ENCODE results near the gene VPS37B. TPM values are rescaled to one million over a fixed set of nuclear protein-coding genes. Genes with fewer than 3 reads are reported as not detected.

VPS37B gene
- total RNA-seq, 2 donors from 2014 or later: 64.8 to 73.5 TPM

- intact Hi-C loops (cut with DNase I): no loop called here
- H3K4me1 ChIP-seq: peaks cover 11% of the 10 kb centered on the region
- no peaks in the 10 kb centered on the region for H3K36me3 ChIP-seq
- peak overlapping the region; percentile 77 for H3K27ac ChIP-seq
- H3K9me3 ChIP-seq: no peaks in the 10 kb centered on the region
- TF ChIP-seq CTCF (IDR thresholded peaks at IDR 0.05): no peak
- DNase-seq: peak; percentile 69
- no peaks in the 10 kb centered on the region for H3K27me3 ChIP-seq
- H3K4me3 ChIP-seq: peak overlapping the region; percentile 54
- H3K9ac ChIP-seq (ENCODE audit: low read depth in 2 of 2, low read length in 2 of 2): peak overlapping the region in 1 of 2 donors; percentile 84
Observed at GRCh38 chr12:122837306-122838265, 58.3 kb downstream of the VPS37B start.

GRCh38 chr12:122836027-122836921, 59.6 kb downstream of the VPS37B start:
- DNase-seq: peak; percentile 78
- Histone ChIP-seq H3K9me3 (no peaks in the 10 kb centered on the region), H3K27ac (peak overlapping the region; percentile 77), H3K9ac (ENCODE audit: low read depth in 2 of 2, low read length in 2 of 2) (peak overlapping the region; percentile 77 to 84), H3K4me1 (peaks cover 11% of the 10 kb centered on the region), H3K4me3 (peak overlapping the region; percentile 54), H3K27me3 (no peaks in the 10 kb centered on the region), H3K36me3 (no peaks in the 10 kb centered on the region)
- TF ChIP-seq CTCF (IDR thresholded peaks at IDR 0.05): no peak
- intact Hi-C loops (cut with DNase I): no loop called here

GRCh38 chr12:122835750-122836026, 60.2 kb downstream of the VPS37B start:
- H3K27me3 ChIP-seq: no peaks in the 10 kb centered on the region
- H3K9ac ChIP-seq (ENCODE audit: low read depth in 2 of 2, low read length in 2 of 2): peak overlapping the region; percentile 77 to 84
- H3K36me3 ChIP-seq: no peaks in the 10 kb centered on the region
- intact Hi-C loops (cut with DNase I): no loop called here
- no peaks in the 10 kb centered on the region for H3K9me3 ChIP-seq
- H3K27ac ChIP-seq: peak overlapping the region; percentile 77
- TF ChIP-seq CTCF (IDR thresholded peaks at IDR 0.05): no peak
- H3K4me3 ChIP-seq: peak overlapping the region; percentile 54
- DNase-seq: no peak
- peaks cover 11% of the 10 kb centered on the region for H3K4me1 ChIP-seq

- H3K36me3 ChIP-seq: no peaks in the 10 kb centered on the region
- no peaks in the 10 kb centered on the region for H3K27me3 ChIP-seq
- peaks cover 11% of the 10 kb centered on the region for H3K4me1 ChIP-seq
Observed at GRCh38 chr12:122834921-122835749, 60.8 kb downstream of the VPS37B start, which contains the start of gene HIP1R. Gene HIP1R (plus strand): TSS chr12:122835457. CDS start chr12:122835551, 94 bp downstream.

More at GRCh38 chr12:122834921-122835749, 60.8 kb downstream of the VPS37B start, which contains the start of gene HIP1R:
- no peak for TF ChIP-seq CTCF (IDR thresholded peaks at IDR 0.05)
- peak within 1 kb of the TSS; percentile 54 for H3K4me3 ChIP-seq
- no peaks in the 10 kb centered on the region for H3K9me3 ChIP-seq
- intact Hi-C loops (cut with DNase I): no loop called here
- DNase-seq: peak; percentile 74
- peak within 1 kb of the TSS; percentile 77 for H3K27ac ChIP-seq
- H3K9ac ChIP-seq (ENCODE audit: low read depth in 2 of 2, low read length in 2 of 2): peak within 1 kb of the TSS; percentile 77 to 84

Data from colonic mucosa (tissue), 4 donors.